Lower leg skin (tissue), 3 donors: ENCODE data around the gene CBR4.

Source experiments
- POLR2A ChIP-seq, 2 donors: fragments of 450-650 bp; IDR thresholded peaks; one replicate each; pipeline ENCODE4 v1.6.1; 2016 to 2017; ENCODE audit warnings: antibody characterized with exemption in 2 of 2, mild to moderate bottlenecking in 1 of 2, moderate library complexity in 1 of 2
- TF ChIP-seq, protein P1 (sequence below), 3 donors: fragments of 450-650 bp; IDR thresholded peaks; one replicate each; pipeline ENCODE4 v1.5.1; 2016; ENCODE audit warnings: antibody characterized with exemption in 3 of 3, mild to moderate bottlenecking in 3 of 3, moderate library complexity in 2 of 3

DNA sequence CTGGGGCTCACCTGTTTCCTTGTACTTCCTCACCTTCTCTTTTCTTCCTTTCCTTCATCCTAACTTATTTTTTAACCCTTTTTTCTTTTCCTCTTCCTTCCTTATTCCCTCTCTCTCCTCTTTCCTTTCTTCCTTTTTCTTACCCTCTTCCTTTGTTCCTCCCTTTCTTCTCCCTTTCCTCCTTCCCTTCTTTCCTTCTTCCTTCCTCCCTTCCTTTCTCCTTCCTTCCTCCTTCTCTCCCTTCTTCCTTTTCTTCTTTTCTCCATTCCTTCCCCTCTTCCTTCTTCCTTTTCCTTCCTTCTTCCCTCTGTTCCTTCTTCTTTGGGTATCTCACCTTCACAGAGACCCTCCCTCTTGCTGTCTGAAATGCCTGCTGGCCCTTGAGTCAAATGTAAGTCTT is 22.1 kb upstream of the CBR4 start:
- TF ChIP-seq, protein P1, sequence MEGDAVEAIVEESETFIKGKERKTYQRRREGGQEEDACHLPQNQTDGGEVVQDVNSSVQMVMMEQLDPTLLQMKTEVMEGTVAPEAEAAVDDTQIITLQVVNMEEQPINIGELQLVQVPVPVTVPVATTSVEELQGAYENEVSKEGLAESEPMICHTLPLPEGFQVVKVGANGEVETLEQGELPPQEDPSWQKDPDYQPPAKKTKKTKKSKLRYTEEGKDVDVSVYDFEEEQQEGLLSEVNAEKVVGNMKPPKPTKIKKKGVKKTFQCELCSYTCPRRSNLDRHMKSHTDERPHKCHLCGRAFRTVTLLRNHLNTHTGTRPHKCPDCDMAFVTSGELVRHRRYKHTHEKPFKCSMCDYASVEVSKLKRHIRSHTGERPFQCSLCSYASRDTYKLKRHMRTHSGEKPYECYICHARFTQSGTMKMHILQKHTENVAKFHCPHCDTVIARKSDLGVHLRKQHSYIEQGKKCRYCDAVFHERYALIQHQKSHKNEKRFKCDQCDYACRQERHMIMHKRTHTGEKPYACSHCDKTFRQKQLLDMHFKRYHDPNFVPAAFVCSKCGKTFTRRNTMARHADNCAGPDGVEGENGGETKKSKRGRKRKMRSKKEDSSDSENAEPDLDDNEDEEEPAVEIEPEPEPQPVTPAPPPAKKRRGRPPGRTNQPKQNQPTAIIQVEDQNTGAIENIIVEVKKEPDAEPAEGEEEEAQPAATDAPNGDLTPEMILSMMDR (IDR thresholded peaks at IDR 0.05), result no peak
- TF ChIP-seq POLR2A (IDR thresholded peaks at IDR 0.05), result no peak
